Daoy (cell line): Measurements from ENCODE around the gene ZBTB46. TPM values are rescaled to one million over a fixed set of nuclear protein-coding genes. Genes with fewer than 3 reads are reported as not detected.

ENCODE experiments used
- DNase-seq: peaks from one replicate; pipeline ENCODE4 v3.0.0-alpha.2; 2015; ENCODE audit warnings: low read depth
- total RNA-seq: library from RNA; depleted of rRNA; stranded (reverse); fragments of >200 nt; shearing (Covaris generic); gene quantifications from 2 replicates; pipeline ENCODE4 v1.2.3, GENCODE V29; 2014

Gene ZBTB46
- total RNA-seq, 1 experiment from 2014 or later = 3.5 TPM

DNA sequence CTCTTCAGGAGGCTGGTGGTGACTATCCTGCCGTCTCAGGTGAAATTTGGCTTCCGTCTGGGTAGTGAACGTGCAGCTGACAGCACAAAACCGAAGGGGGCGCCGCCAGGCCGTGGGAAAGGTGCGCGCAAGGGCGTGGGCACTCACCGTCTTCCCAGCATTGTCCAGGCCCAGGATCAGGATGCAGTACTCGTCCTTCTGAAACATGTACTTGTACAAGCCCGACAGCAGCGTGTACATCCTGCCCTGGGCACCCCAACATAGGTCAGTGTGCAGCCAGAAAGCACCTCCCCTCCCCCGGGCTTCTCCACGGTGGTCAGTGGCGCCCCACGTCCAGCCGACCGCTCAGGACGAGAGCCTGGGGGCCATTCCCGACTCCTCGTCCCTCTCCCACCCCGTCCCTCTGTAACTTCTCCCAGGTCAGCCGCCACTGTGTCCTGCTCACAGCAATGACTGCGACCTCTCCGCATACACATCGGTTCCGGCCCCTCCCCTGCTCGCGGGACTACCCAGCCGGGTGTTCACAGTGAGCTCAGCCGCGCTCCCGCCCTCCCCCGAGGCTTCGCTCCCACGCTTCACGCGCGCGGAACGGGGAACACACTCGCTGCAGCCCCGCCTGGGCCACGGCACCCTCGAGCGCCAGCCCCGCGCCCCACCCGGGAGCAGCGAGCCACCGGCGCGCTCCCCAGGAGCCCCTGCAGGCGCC lies 124.1 kb downstream of the ZBTB46 start:
- DNase-seq = peak; percentile 51

- DNase-seq = no peak
Observed at GRCh38 chr20:63706027-63706695, 124.9 kb downstream of the ZBTB46 start.

- DNase-seq = no peak
Observed at GRCh38 chr20:63705232-63706026, 125.6 kb downstream of the ZBTB46 start.

DNA sequence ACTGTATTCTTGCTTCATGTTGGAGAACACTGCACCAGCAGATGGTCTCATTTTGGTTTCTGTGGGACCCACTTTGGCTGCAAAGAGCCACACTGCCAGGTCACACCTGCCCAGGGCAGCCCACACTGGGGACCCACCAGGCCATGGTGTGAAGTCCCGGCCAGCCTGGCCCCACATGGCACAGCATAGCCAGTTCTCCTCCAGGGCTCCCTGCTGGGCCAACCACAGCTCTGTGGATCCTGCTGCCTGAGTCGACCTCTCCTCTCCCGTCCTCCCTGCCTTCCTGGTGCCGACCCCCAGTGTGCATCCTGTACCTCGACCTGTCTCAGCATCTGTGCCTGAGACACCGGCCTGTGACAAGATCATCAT lies 126.3 kb downstream of the ZBTB46 start:
- no peak for DNase-seq

DNA sequence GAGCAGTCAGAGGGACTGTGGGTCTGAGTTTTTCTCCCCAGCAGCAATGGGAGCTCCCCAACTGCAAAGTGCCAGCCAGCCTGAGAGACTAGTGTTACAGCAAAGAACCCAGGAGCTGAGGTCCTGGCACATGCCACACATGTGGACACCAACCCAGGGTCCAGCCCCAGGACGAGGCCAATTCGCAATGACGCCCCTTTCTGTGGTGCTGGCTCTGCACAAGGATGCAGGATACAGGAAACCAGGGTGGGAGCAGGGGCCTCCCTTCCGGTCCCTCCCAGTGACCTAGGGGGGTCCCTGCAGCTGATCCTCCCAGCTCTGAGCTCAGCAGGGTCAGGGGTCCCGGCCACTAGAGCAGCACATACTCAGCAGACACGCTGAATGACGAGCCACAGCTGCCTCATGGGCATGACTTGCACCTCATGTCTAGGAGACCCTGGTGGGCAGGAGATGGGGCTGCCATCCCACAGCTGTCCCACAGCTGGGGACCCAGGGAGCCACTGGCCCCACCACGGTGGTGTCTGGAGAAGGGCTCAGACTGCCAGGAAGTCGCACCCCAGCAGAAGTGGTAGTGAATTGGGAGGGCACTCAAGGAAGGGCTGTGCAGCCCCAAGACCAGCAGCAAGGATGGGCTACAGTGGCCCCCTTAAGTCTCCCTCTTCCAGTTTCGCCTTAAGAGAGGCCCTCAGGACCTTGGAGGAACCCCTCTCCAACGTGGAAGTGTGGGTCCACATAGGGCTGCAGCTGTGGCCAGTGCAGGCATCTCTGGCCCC lies 126.9 kb downstream of the ZBTB46 start:
- DNase-seq = no peak

DNA sequence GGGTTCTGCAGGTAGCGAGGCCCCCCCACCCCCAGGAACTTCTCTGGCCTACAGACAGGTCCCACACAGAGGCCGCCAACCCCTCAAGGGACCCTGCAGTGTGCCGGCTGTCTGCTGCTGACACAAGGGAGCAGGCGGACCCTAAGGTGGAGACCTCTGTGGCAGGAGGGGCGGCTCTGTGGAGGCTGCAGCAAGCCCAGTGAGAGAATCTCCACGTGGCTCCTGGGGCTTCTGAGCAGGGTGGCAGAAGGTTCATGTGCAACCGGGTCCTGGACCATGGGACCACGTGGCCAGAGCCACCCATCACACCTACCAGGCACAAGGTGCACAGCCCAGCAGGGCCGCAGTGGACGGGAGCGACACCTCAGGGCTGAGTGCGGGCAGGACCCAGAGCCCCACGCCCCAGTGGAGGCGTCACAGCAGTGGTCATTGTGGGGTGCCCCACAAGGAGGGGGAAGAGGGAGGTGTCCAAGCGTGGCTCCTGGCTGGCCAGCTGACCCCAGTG lies 127.5 kb downstream of the ZBTB46 start:
- no peak for DNase-seq

- DNase-seq = no peak
Observed at GRCh38 chr20:63702751-63703470, 128.2 kb downstream of the ZBTB46 start.

DNA sequence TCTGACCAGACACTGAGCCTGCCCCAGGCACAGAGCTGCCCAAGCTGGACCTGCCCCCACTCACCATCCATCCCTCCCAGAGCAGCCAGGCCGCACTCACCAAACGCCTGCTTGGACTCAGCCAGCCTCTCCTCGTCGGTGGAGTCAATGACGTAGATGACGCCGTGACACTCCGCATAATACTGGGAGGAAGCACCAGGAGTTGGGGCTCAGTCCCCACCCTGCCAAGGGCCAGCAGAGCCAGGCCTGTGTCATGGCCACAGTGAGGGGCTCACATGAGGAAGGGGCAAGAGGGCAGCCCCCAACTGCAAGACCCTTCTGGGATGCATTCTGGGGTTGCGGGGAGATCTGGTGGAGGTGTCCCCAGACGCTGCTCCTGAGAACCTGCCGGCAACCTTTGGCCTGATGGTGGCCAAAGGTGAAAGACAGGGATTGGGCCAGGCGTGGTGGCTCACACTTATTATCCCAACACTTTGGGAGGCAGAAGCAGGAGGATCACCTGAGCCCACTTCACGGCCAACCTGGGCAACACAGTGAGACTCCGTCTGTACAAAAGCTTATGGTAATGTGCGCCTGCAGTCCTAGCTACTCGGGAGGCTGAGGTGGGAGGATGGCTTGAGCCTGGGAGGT lies 128.9 kb downstream of the ZBTB46 start:
- no peak for DNase-seq

- DNase-seq = no peak
Observed at GRCh38 chr20:63701329-63702035, 129.6 kb downstream of the ZBTB46 start.

DNA sequence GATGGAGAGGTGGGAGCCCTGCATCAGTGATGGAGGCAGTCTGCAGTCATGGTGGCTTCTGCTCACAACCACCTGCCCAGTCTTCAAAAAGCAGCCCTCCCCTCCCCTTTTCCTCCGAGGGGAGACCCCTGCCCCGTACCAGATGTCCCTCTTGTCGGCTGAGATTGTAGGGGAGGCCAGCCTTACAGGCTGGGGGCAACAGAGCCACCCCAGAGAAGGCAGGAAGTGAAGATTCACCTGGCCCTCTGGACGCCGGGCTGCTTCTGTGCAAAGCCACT lies 130.1 kb downstream of the ZBTB46 start:
- DNase-seq = no peak

- DNase-seq = no peak
Observed at GRCh38 chr20:63700199-63701050, 130.6 kb downstream of the ZBTB46 start.

DNA sequence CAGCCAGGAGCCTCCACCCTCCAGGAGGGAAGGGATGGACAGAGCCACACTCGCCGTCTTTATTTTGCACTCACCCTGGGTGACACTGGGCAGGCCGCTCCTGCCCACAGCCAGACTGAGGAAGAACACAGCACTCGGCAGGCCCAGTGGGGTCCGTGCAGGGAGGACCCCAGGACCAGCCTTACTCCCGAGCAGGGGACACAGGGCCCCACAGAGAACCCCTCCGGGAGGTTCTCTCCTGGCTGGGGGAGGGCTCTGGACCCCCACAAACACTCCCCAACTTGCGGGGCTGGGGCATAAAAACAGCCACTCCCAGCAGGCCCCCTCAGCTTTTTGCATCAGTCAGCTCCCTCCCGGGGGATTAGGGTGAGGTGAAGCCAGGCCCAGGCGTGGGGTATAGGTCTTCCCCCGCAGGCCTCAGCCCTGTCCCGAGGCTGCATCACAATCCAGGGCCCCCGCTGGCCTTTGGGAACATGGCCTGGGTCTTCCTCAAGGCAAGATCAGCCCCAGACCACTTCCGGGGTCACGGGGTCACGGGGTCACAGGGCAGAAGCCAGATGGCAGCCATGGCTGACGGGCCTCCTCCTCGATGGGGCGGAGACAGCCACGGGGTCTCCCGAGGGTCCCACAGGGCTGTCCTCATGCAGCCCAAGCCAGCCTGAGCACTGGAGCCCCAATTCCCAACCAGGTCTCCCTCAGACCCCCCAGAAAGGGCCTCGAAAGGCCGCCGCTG lies 131.4 kb downstream of the ZBTB46 start:
- DNase-seq = no peak

DNA sequence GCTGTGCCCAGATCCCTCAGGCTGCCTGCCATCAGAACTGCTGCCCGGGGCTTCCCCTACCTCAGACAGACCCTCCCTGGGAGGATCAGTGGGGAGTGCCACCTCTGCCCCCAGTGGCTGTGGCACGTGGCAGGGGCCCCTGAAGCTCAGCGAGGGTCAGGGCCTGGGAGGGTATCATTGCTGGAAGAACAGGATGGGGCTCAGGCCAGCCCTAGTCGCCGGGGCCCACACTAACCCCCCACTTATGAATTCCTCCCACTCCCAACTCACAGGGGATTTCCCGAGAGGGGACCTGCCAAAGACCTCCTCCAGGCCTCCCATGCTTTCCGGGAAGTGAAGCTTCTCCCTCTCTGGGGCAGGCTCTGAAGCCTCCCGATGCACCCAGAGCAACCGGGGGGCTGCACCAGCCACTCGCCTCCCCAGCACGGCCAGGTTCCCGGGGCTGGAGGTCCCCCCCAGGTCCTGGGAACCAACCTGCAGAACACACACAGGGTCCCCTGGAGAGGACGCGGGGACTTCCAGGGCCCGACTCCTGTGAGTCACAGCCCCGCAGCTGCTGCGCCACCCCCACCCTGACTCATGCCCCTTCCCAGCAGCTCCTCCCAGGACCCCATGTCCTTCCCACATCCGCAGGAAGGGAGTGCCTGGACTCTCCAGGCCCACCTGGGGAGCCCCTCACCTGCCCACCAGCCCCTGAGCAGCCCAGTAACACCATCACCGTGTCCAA lies 132.2 kb downstream of the ZBTB46 start:
- peak; percentile 98 for DNase-seq

DNA sequence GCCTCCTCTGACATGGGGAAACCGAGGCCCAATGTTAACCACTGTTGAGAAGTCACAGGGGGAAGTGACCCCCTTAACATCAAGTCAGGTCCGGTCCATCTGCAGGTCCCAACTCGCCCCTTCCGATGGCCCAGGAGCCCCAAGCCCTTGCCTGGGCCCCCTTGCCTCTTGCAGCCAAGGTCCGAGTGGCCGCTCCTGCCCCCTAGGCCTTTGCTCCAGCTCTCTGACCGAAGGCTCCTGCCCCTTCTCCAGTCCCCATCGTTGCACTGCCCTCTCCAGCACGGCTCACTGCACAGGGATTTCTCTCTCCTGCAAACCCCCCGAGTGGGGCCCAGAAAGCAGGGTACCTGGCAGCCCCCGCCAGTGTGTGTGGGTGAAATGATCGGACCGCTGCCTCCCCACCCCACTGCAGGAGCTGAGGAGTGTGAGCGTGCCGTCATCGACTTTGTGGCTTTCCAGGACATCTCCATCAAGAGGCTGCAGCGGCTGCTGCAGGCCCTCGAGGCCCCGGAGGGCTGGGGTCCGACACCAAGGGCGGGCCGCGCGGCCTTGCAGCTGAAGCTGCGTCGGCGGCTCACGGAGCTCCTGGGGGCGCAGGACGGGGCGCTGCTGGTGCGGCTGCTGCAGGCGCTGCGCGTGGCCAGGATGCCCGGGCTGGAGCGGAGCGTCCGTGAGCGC lies 133.1 kb downstream of the ZBTB46 start:
- peak; percentile 64 for DNase-seq

- peak; percentile 53 for DNase-seq
Observed at GRCh38 chr20:63697357-63697867, 133.7 kb downstream of the ZBTB46 start.

DNA sequence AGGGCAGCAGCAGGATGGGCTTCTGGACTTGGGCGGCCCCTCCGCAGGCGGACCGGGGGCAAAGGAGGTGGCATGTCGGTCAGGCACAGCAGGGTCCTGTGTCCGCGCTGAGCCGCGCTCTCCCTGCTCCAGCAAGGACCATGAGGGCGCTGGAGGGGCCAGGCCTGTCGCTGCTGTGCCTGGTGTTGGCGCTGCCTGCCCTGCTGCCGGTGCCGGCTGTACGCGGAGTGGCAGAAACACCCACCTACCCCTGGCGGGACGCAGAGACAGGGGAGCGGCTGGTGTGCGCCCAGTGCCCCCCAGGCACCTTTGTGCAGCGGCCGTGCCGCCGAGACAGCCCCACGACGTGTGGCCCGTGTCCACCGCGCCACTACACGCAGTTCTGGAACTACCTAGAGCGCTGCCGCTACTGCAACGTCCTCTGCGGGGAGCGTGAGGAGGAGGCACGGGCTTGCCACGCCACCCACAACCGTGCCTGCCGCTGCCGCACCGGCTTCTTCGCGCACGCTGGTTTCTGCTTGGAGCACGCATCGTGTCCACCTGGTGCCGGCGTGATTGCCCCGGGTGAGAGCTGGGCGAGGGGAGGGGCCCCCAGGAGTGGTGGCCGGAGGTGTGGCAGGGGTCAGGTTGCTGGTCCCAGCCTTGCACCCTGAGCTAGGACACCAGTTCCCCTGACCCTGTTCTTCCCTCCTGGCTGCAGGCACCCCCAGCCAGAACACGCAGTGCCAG lies 134.3 kb downstream of the ZBTB46 start, which contains the start of gene TNFRSF6B:
TSS of gene TNFRSF6B (plus strand) at position 25 of the 729 bp plus-strand sequence. CDS start at position 141, 116 bp downstream.
- no peak for DNase-seq
